Prostate gland (tissue), 2 donors: Measurements from ENCODE around the gene ZDHHC19.

Source experiments
- POLR2A ChIP-seq: fragments of 450-650 bp; IDR thresholded peaks from one replicate; pipeline ENCODE4 v1.6.1; 2016; ENCODE audit warnings: antibody characterized with exemption, mild to moderate bottlenecking
- TF ChIP-seq, protein P1 (sequence below), 4 experiments: fragments of 200-600 bp in 2 of 4; fragments of 450-650 bp in 2 of 4; sonication (generic) in 2 of 4; IDR thresholded peaks; 1 replicate in 3 of 4; 2 replicates in 1 of 4; pipeline ENCODE4 v1.5.1; 2016 to 2019; ENCODE audit warnings: antibody characterized with exemption in 4 of 4, mild to moderate bottlenecking in 2 of 4, moderate library complexity in 2 of 4

DNA sequence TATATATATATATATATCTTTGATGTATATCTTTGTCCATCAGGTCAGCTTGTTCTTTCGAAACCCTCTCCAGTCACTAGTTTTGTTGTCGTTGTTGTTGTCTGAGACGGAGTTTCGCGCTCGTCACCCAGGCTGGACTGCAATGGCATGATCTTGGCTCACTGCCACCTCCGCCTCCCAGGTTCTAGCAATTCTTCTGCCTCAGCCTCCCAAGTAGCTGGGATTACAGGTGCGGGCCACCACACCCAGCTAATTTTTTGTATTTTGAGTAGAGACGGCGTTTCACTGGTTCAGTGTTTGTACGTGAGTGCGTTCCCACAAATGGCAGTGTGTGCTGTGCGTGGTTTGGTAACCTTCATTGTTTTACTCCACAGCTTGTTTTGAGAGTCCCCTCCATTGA lies 51.7 kb downstream of the ZDHHC19 start:
- TF ChIP-seq, protein P1, sequence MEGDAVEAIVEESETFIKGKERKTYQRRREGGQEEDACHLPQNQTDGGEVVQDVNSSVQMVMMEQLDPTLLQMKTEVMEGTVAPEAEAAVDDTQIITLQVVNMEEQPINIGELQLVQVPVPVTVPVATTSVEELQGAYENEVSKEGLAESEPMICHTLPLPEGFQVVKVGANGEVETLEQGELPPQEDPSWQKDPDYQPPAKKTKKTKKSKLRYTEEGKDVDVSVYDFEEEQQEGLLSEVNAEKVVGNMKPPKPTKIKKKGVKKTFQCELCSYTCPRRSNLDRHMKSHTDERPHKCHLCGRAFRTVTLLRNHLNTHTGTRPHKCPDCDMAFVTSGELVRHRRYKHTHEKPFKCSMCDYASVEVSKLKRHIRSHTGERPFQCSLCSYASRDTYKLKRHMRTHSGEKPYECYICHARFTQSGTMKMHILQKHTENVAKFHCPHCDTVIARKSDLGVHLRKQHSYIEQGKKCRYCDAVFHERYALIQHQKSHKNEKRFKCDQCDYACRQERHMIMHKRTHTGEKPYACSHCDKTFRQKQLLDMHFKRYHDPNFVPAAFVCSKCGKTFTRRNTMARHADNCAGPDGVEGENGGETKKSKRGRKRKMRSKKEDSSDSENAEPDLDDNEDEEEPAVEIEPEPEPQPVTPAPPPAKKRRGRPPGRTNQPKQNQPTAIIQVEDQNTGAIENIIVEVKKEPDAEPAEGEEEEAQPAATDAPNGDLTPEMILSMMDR (IDR thresholded peaks at IDR 0.05) = no peak
- no peak for TF ChIP-seq POLR2A
